ENCODE data around the gene ACTG1.

- TF ChIP-seq MAX (IDR thresholded peaks at IDR 0.05; ENCODE audit: low read depth) = no peak
- no peak for TF ChIP-seq USF2 (IDR thresholded peaks at IDR 0.05; ENCODE audit: borderline replicate concordance, low read depth, low read length)
- TF ChIP-seq CTCF (IDR thresholded peaks at IDR 0.05) = no peak
Measured at GRCh38 chr17:81535480-81536298, 23.1 kb upstream of the ACTG1 start.

Measured in SK-N-SH (cell line).